RPMI7951 (cell line): ENCODE data around the gene KAT6B. TPM values are rescaled to one million over a fixed set of nuclear protein-coding genes. Genes with fewer than 3 reads are reported as not detected.
"Not testable (repeated sequence)": the region's sequence is repeated elsewhere in the genome, so short reads cannot be mapped to it uniquely, and the experiment has no call there.

ENCODE experiments used
- DNase-seq: peaks from one replicate; pipeline ENCODE4 v3.0.0-alpha.2; 2012; ENCODE audit warnings: low read depth
- total RNA-seq: library from RNA; depleted of rRNA; stranded (reverse); fragments of >200 nt; shearing (Covaris generic); gene quantifications from 2 replicates; pipeline ENCODE4 v1.2.3, GENCODE V29; 2014

Gene KAT6B
- total RNA-seq, 1 experiment from 2014 or later = 9.1 TPM

GRCh38 chr10:74859546-74859945 lies 33.1 kb downstream of the KAT6B start:
- no peak for DNase-seq

- DNase-seq = no peak
Observed at GRCh38 chr10:74862625-74863024, 36.2 kb downstream of the KAT6B start.

GRCh38 chr10:74863551-74863950 lies 37.2 kb downstream of the KAT6B start:
- DNase-seq = no peak

GRCh38 chr10:74867351-74867750 lies 41.0 kb downstream of the KAT6B start:
- no peak for DNase-seq

- DNase-seq = no peak
Observed at GRCh38 chr10:74868392-74868977, 42.1 kb downstream of the KAT6B start.

GRCh38 chr10:74869635-74870034 lies 43.2 kb downstream of the KAT6B start:
- no peak for DNase-seq

- DNase-seq = peak; percentile 25
Observed at GRCh38 chr10:74870191-74870590, 43.8 kb downstream of the KAT6B start.

- no peak for DNase-seq
Observed at GRCh38 chr10:74871595-74872382, 45.4 kb downstream of the KAT6B start.

GRCh38 chr10:74873803-74874454 lies 47.5 kb downstream of the KAT6B start:
- no peak for DNase-seq

- DNase-seq = no peak
Observed at GRCh38 chr10:74874649-74875048, 48.2 kb downstream of the KAT6B start.

- DNase-seq = no peak
Observed at GRCh38 chr10:74875068-74875467, 48.7 kb downstream of the KAT6B start.

GRCh38 chr10:74875966-74876365 lies 49.6 kb downstream of the KAT6B start:
- no peak for DNase-seq

- DNase-seq = not testable (repeated sequence)
Observed at GRCh38 chr10:74877054-74877453, 50.7 kb downstream of the KAT6B start.

GRCh38 chr10:74877898-74878297 lies 51.5 kb downstream of the KAT6B start:
- no peak for DNase-seq

- no peak for DNase-seq
Observed at GRCh38 chr10:74880041-74880440, 53.6 kb downstream of the KAT6B start.

- no peak for DNase-seq
Observed at GRCh38 chr10:74881253-74881884, 55.0 kb downstream of the KAT6B start.

GRCh38 chr10:74882427-74882826 lies 56.0 kb downstream of the KAT6B start:
- DNase-seq = no peak

- DNase-seq = no peak
Observed at GRCh38 chr10:74882831-74883230, 56.4 kb downstream of the KAT6B start.

- no peak for DNase-seq
Observed at GRCh38 chr10:74883428-74883827, 57.0 kb downstream of the KAT6B start.

GRCh38 chr10:74887614-74888284 lies 61.3 kb downstream of the KAT6B start:
- DNase-seq = no peak

- DNase-seq = no peak
Observed at GRCh38 chr10:74888962-74889661, 62.7 kb downstream of the KAT6B start.
